ENCODE data around the gene KDM4B.

The KDM4B gene

DNA sequence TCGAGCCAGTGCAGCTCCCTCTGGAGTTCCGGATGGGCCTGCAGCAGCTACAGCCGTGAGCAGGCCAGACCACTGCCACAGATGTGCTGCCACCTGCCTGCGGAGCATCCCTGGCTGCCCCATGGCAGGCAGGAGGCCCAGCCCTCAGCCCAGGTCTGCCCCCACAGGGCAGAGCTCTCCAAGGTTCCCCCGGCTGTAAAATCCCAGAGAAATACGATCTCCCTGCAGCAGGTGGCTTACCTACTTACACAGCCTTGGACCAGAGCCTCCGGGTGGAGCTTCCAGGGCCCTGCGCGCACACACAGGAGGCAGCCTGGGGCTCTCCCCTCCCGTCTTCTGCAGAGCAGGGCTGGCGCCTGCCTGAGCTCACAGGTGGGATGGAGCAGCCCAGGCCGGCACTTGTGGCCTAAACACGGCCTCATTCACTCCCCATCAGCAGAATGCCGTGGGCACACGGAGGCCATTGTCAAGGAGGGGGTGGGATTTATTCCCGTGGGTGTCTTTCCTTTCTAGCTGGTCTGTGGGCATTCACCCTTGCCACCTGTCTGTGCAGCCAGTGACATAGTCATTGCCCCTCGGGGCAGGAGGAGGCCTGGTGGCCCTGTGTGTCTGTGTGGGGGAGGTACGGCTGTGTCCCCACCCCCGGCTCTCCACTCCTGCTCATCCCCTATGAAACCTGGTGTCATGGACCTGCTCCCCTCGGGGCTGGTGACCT lies 118.0 kb downstream of the KDM4B start:
- DNase-seq, result no peak
- no peak for ATAC-seq

DNA sequence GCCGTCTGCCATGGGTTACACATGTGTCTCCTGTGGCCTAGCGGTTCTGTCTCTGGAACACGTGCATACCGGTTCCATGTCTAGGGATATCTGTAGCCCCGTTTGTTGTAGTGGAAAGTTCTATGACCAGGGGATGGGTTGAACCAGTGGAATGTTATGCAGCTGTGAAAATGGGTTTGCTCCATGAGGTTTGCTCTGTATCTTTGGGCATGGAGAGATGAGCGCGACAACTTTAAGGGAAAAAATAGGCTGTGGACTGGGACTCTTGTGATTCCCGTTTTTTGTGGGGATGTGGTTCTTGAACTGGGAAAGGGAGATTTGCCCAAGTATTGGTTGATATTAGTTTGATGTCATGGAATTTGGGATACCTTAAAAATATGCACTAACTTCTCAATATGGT lies 120.4 kb downstream of the KDM4B start:
- ATAC-seq, result no peak

DNA sequence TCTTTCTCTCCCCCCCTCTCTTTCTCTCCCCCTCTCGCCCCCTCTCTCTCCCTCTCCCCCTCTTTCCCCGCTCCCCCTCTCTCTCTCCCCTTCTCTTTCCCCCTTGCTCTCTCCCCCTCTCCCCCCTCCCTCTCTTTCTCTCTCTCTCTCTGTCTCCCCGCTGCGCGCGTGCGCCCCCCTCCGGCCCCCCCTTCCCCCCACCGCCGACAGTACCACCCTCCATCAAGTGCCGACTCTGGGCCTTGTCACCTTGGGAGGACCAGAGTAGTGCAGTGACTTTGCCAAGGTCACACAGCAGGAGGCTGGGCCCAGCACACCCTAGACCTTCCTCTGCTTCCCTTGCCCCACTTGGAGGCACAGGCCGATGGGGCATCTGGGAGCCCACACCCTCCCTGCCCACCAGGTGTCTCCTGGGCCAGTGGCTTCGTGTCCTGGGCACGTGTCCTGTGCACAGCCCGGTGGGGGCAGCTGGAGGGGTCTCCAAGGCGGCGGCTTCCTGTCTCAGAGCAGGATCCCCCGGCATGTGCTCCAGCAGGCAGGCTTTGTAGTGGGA lies 121.6 kb downstream of the KDM4B start:
- no peak for DNase-seq
- no peak for ATAC-seq

More for the DNA sequence above, 120.4 kb downstream of the KDM4B start:
- DNase-seq, result no peak

DNA sequence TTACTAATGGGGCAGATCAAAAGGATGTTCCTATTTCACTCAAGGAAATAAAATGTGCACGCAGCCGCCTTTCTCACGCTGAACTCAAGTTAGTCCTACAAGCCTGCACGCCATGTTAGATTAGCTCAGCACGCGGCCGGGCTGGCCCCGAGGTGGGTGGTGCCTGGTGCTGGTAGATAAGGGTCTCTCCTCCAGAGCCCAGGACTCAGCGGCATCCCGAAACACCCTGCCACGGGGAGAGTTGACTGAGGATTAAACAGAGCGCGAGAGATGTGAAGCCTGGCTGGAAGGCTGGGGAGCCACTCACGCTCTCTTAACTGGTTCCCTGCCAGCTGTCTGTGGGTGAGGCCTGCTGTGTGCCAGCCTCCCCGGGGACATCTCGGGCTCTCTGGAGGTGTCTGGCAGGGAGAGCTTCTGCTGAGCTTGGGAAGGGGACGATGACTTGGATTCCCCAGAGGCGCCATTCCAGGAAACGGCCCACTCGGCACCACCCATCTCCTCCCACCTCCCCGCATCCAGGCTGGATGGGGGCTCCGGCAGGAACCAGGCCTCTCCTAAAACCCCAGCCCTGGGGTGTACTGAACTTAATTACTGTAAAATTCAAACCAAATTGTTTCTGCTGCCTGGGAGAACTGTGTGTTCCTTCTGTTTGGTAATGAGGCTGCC lies 122.2 kb downstream of the KDM4B start:
- DNase-seq, result no peak
- no peak for ATAC-seq

DNA sequence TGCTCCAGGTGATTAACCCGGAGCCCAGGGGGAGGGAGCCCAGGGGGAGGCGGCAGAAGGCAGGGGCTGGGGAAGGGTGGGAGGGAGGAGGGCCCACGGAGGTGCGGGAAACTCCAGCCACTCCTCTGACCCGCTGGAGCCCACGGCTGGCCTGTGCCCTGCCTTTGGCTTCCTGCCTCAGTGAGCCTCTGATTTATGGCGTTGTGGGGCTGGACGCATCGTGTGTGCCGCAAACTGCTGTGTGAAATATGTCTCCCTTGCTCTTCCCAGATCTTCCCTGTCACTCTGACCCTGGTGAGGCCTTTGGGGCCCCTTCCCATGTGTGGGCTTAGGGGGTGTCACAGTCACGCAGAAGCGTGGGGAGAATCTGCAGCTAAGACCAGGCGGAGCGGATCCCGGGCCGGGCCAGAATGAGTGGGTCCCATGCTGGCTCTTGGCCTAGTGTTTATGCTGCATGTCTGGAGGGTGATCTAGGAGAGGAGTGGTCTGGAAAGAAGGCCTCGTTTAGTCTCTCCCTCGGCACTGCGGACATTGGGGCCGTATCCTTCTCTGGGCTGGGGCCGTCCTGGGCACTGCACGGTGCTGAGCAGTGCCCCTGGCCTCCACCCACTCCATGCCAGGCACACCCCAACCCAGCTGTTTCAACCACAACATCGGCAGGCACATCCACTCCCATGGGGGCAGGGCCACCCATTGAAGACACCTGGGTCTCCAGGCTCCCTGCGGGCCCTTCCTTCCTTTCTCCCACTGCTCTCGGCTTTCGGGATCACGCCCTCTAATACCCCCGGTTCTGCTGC lies 123.0 kb downstream of the KDM4B start:
- no peak for DNase-seq
- no peak for ATAC-seq

DNA sequence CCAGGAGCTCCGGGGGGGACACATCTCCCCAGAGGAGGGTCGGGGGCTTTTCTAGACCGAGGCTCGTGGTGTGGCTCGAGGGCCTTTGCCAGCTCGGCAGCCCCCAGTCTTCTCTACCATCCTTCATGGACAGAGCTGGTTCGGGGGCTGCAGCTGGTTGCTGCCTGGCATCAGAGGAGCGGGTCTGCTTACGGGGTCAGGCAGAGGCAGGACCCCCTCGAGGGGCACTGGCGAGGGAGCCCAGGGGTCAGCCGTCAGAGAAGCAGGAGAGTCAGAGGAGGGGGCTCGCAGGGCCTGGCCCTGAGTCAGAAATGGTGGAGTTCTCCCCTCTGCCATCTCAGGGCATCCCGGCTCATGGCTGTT lies 123.5 kb downstream of the KDM4B start:
- ATAC-seq (no peak), DNase-seq (no peak)

DNA sequence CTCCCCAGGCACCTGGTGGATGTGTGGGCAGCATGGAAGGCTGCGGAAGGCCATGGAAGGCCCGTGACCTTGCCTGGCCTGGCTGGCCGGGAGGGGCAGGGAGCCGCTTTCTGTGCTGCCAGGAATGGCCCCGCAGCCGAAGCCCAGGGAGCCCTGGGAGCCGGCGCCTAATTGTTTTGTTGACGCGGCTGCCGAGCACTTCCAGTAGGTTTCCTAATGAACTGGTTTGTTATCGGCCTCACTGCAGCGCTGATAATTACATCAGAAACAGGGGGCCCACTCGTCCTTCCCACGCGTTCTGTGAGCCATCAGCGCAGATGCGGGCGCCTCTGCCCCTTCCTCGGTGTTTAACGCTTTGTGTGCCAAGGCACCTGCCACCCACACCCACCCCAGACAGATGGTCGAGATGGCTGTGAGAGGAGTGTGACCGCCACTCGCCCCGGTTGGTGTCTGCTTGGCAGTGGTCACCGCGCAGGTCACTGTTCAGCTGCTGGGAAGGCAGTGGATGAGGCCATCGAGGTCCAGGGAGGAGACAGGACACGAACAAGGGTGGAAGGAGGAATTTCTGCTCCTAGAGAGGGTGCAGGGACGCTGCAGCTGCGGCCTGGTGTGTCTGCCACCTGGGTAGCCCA lies 124.5 kb downstream of the KDM4B start:
- ATAC-seq, result no peak
- no peak for DNase-seq

DNA sequence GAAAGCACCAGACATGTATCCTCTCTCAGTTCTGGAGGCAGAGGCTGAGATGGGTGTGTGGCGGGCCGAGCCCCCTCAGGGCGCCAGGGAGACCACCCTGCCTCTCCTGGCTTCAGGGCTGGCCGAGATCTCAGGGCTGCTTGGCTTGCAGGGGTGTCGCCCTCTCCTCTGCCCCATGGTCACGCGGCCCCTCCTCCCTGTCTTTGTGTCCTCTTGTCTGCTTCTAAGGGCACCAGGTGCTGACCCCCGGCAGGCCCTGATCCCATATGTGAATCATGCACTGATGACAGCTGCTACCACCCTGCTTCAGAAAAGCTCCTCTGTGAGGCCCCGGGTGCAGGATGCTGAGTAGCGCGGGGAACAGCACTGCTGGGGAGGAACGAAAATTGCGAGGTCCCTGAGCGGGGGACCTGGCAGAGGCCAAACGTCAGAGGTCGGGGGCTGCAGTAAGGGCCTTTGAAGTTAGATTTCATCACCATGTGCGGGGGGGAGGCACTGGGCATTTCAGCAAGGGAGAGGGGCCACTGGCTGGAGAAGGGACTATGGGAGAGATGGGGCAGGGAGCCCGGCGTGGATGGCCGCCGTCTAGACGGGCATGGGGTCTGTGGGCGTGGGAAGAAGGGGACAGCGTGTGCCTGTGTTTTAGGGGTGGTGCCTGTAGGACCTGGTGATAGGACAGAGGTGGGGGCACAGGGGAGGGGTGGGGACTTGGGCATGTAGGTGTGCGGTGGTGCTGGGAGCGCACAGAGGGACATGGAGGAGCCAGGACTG lies 125.2 kb downstream of the KDM4B start:
- ATAC-seq (no peak), DNase-seq (no peak)

DNA sequence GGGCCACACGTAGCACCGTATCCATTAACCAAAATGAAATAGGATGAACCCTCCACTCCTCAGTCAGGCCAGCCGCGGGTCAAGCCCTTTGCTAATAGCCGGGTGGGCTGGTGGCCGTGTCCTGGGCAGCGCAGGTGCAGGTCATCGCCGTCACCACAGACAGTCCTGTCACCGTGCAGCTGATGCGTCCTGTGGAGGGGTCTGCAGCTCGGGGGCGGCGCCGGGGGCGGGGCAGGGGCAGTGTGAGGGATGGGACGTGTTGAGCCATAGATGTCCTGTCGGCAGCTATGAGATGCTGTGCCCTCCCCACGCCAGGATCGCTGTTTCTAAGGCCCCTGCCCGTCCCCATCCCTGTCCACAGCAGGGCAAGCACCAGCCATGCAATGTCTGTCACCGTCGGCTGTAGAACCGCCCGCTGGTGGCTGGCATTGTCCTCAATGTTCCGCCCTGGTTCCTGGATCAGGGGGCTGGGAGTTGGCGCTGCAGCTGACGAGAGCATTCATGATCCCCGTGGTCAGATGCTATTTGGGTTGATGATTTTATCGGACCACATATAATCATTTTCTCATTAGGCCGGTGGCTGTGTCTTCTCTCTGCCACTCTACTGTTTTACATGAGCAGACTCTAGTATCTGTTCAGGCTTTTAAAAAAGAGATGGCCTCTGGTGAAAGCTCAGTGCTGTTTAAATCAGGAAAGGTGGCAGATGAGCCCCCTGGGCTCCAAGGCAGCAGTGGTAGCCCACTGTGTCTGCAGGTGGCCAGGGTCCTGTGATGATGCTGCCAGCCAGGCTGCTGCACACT lies 126.1 kb downstream of the KDM4B start:
- no peak for ATAC-seq
- no peak for DNase-seq

DNA sequence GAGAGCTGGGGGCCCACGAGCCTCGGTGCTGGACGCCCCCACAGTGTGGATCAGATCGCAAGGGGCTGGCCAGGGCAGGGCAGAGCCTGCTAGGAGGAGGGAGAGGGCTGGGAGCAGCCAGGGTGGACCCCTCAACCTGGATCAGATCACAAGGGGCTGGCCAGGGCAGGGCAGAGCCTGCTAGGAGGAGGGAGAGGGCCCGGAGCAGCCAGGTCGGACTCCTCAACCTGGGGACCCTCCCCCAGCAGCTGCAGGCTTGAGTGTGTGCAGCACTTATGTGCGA lies 126.6 kb downstream of the KDM4B start:
- ATAC-seq (no peak), DNase-seq (no peak)

DNA sequence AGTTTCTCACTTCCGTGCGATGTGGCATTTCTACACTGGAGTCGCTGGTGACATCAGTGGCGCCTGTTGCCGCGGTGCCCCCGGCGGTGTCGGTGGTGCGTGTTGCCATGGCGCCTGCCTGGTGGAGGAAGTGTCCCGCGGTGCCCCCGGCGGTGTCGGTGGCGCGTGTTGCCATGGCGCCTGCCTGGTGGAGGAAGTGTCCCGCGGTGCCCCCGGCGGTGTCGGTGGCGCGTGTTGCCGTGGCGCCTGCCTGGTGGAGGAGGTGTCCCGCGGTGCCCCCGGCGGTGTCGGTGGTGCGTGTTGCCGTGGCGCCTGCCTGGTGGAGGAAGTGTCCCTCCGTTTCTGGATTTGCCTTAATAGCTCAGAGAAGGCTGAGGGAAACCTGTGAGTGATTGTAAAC lies 127.6 kb downstream of the KDM4B start:
- no peak for ATAC-seq
- no peak for DNase-seq

DNA sequence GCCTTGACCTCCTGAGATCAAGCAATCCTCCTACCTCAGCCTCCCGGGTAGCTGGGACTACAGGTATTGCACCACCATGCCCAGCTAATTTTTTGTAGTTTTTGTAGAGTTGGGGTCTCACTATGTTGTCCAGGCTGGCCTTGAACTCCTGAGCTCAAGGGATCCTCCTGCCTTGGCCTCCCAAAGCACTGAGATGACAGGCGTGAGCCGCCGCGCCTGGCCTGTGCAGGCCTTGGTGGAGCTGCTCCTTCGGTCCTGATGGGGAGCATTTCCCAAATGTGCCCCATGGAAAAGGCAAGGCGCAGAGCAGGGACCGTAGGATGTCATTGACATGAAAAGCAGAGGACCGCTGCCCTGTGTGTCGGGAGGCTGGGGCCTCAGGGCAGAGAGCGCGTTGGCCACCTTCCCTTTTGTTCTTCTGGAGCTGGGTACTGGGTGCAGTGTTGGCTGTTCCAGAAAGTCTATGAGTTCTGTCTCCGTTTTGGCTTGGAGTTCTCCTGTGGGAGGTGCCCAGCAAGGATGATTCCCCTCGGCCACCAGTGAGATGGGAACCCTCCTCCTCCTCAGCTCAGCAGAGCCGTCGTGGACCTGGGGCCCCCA lies 128.5 kb downstream of the KDM4B start:
- DNase-seq (no peak), ATAC-seq (no peak)

DNA sequence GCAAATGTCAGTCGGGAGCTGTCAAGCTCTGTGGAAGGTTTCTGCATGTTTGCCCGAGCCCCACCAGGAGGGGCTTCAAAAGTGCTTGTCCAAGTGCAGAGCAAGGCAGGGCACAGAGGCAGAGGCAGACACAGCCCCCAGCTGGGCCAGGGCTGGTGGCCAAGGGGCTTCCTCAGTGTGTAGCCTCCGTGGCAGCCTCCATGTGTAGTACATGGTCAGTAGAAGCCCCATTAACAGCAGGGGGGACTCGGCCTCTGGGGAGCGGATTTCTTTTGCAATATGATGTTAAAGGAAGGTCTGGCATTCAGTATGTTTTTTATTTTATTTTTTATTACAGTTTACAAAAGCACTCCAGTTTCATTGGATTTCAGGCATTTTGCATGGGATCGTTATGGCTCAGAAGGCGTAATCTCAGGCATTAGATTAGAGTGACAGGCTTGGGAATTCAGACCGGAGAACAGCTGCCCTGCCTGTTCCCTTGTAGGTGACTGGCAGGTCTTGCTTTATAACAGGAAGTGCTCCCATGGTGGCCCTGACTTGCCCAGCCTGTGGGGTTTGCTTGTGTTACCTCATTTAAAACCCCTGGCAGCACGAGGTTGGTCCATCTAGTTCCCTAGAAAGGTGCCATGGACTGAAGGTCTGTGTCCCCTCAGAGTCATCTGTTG lies 129.2 kb downstream of the KDM4B start:
- ATAC-seq, result no peak

DNA sequence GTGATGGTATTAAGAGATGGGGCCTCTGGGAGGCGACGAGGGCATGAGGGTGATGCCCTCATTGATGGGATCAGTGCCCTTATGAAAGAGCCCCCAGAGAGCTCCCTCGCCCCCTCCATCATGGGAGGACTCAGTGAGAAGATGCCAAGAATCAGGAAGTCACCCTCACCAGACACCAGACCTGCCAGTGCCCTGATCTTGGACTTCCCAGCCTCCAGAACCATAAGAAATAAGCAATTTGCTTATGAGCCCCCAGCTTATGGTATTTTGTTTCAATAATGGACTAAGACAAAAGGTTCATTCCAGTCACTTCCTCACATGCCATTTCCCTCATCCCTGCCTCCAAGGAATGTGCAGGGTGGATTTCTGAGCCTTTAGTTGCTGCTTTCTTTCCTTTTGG lies 129.7 kb downstream of the KDM4B start:
- no peak for DNase-seq
- no peak for ATAC-seq

More for the DNA sequence above, 129.2 kb downstream of the KDM4B start:
- no peak for DNase-seq

DNA sequence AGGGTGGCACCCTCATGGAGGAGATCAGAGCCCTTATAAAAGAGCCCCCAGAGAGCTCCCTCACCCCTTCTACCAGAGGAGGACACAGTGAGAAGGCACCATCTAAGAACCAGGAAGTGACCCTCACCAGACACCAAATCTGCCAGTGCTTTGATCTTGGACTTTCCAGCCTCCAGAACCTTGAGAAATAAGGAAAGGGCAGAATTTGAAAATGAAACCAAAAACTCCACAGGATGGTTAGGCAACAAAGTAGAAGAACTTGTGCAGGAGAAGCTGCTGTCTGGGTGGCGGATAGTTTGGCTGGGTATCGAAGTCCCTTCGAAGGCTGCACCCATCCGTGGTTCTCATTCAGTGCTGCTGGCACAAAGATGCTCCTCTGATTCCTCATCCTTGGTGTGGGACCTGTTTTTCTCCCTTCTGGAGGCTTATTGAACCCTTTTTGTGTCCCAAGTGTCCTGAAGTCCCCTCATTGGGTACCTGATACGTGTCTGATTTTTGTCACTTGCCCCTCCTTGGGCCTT lies 130.8 kb downstream of the KDM4B start:
- ATAC-seq (no peak), DNase-seq (no peak)

DNA sequence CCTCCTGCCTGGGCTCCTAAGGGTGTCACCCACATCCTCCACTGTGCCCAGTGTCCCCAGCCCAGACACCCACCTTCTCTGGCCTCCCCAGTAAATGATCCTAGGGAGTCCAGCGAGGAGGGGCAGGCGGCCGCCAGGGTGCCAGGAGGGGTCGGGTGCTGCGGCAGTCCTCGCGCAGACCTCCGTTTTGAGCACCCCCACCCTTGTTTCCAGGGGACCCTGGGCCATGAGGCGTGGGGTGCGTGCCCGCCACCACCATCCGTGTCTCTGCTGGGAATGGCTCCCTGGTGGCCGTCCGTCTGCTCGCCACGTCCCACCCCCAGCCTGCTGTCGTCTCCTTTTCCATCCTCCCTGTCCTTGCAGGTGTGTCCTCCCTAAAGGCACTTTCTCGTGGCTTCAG lies 133.0 kb downstream of the KDM4B start:
- ATAC-seq, result no peak

DNA sequence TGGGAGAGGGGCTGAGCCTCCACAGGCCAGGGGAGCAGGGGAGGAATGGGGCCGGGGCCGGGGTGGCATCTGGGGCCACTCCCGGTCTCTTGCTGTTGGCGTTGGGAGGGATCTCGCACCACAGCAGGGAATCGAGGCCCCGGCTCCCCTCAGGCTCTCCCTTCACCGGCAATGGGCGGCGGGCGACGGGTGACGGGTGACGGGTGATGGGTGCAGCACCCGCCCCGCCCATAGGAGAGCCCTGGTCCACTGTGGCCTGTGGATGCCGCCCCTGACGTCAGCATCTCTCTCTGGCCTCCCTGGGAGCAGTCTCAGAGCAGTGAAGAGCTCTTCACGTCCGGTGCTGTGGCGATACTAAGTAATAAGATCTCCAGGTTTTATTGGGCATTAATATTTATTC lies 133.6 kb downstream of the KDM4B start:
- ATAC-seq, result no peak
- DNase-seq, result no peak

More for the DNA sequence above, 133.0 kb downstream of the KDM4B start:
- no peak for DNase-seq

DNA sequence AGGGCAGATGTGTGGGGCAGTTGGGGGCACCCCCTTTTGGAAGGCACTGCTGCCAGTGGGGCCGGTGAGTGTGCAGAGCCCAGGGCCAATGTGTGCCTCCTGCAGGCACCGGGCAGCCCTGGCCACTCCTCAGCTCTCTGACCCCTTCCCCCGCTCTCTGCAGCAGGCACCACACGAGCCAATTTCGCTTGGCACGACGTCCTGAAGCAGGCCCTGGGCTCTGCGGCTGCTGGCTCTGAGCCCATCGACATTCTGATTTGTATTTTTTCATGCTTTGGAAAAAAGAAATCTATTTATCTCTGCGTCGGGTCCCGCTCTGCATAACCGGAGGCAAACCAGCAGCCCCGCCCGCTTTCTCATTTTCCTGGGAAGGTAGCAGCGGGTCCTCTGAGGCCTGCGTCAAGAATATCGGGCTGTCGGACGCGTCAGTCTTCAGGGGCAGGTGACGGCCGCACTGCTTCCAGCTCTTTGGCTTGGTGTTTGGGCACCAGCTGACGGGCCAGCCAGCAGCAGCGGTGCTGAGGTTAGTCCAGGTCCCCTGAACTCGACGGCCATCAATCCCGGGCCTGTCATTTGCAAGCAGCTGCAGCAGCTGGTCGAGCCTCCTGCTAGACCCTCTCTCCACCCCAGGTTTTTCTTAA lies 134.3 kb downstream of the KDM4B start:
- DNase-seq (no peak), ATAC-seq (no peak)

DNA sequence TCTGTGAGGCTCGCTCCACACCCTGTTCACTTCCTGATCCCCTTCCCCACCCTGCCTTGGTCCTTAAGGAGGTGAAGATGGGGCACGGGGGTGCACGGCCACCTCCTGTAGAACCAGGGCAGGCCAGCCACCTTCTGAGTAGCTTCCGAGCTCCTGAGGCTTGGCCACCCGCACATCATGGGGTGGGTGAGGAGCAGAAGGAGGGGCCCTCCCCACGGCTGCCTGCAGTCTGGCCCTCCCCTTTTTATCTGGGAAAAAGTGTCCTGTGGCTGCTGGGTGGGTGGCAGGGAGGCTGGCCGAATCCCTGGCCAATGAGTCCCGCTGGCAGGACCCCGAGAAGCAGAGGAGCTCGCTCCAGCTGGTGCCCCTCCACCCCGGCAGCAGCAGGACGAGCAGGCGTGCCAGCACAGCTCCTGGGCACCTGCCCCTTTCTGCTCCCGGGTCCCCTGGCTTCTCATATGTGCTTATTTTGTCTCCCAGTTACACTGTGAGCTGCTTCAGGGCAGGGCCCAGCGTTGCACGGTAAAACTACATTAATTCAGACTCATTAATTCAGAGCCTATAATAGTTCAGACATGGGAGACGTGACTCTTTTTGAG lies 135.0 kb downstream of the KDM4B start:
- DNase-seq, result no peak
- no peak for ATAC-seq

All from stimulated activated naive CD8-positive, alpha-beta T cell treated with anti-CD3 and anti-CD28 coated beads, Interleukin-15, Interleukin-2, amounts not matched to agents 100 U/mL and 50 U/mL, for 24 hours (primary cell).